Natural killer cell treated with Interleukin-12 subunit alpha and Interleukin-12 subunit beta and Interleukin-15 and Interleukin-18, amount 100 ng/mL, for 72 hours (primary cell): ENCODE results near the gene CAPN1. TPM values are rescaled to one million over a fixed set of nuclear protein-coding genes. Genes with fewer than 3 reads are reported as not detected.
A peak's percentile ranks its signal among the peaks of the same experiment; 100 is the strongest.

Experiments
- ATAC-seq, 2 donors: fragments of 150-1000 bp; cut with Tn5 transposase in 1 of 2; sonication (Bioruptor Pico), chemical (Tn5 transposase) in 1 of 2; 2 replicates each; pipeline ENCODE4 v1.10.0; 2021
- DNase-seq: peaks from one replicate; pipeline ENCODE4 v3.0.0; 2022; ENCODE audit warnings: low spot score
- H3K27ac Mint-ChIP-seq, 2 donors: 1 replicate in 1 of 2; 2 replicates in 1 of 2; pipeline ENCODE4 v1.8.0; 2022; ENCODE audit warnings: mixed read lengths in 2 of 2, mild to moderate bottlenecking in 1 of 2, moderate library complexity in 1 of 2
- H3K27me3 Mint-ChIP-seq, 2 donors: 1 replicate in 1 of 2; 2 replicates in 1 of 2; pipeline ENCODE4 v1.8.0; 2022; ENCODE audit warnings: mixed read lengths in 2 of 2
- H3K36me3 Mint-ChIP-seq: one replicate; pipeline ENCODE4 v1.8.0; 2022; ENCODE audit warnings: mixed read lengths
- H3K4me1 Mint-ChIP-seq, 2 donors: 1 replicate in 1 of 2; 2 replicates in 1 of 2; pipeline ENCODE4 v1.8.0; 2022; ENCODE audit warnings: low read depth in 2 of 2, mixed read lengths in 2 of 2, mild to moderate bottlenecking in 1 of 2
- H3K4me3 Mint-ChIP-seq: one replicate; pipeline ENCODE4 v1.8.0; 2022; ENCODE audit warnings: mixed read lengths
- H3K9me3 Mint-ChIP-seq: 2 replicates; pipeline ENCODE4 v1.8.0; 2022; ENCODE audit warnings: mixed read lengths
- total RNA-seq, 2 donors: library from RNA; stranded (reverse); gene quantifications; one replicate each; pipeline ENCODE4 v1.2.3, GENCODE V29; 2022

Gene CAPN1
- total RNA-seq = 100 to 1,000 TPM; 141 to 146 TPM

GRCh38 chr11:65181569-65182257 lies at the start of gene CAPN1:
Gene CAPN1, plus strand, starts transcription at chr11:65181928. Its CDS starts 774 bp downstream, at chr11:65182702.
- Mint-ChIP-seq H3K4me3 (peak within 1 kb of the TSS; percentile 93), H3K36me3 (no peaks in the 10 kb centered on the region), H3K9me3 (no peaks in the 10 kb centered on the region), H3K27ac (peak within 1 kb of the TSS; percentile 55 to 82), H3K27me3 (no peaks in the 10 kb centered on the region), H3K4me1 (peaks cover 5 to 19% of the 10 kb centered on the region in 2 donors)
- DNase-seq (peak; percentile 84), ATAC-seq (peak; percentile 87 to 88)

GRCh38 chr11:65132238-65132987 lies 49.3 kb upstream of the CAPN1 start:
- no peak for ATAC-seq
- Mint-ChIP-seq H3K4me1 (peaks cover 27 to 39% of the 10 kb centered on the region in 2 donors), H3K4me3 (peak overlapping the region; percentile 87), H3K36me3 (no peaks in the 10 kb centered on the region), H3K27ac (peak overlapping the region; percentile 99 to 100), H3K9me3 (no peaks in the 10 kb centered on the region), H3K27me3 (no peaks in the 10 kb centered on the region)
- no peak for DNase-seq

- Mint-ChIP-seq H3K36me3 (no peaks in the 10 kb centered on the region), H3K4me3 (peak overlapping the region; percentile 87), H3K27me3 (no peaks in the 10 kb centered on the region), H3K9me3 (no peaks in the 10 kb centered on the region), H3K27ac (peak overlapping the region; percentile 99 to 100), H3K4me1 (peaks cover 27 to 42% of the 10 kb centered on the region in 2 donors)
- ATAC-seq (no peak), DNase-seq (no peak)
These were observed 48.6 kb upstream of the CAPN1 start for GRCh38 chr11:65132988-65133700.

- Mint-ChIP-seq H3K27me3 (no peaks in the 10 kb centered on the region), H3K9me3 (no peaks in the 10 kb centered on the region), H3K36me3 (no peaks in the 10 kb centered on the region), H3K4me1 (peaks cover 27 to 42% of the 10 kb centered on the region in 2 donors), H3K27ac (peak overlapping the region; percentile 99 to 100), H3K4me3 (peak overlapping the region; percentile 87)
- ATAC-seq (no peak), DNase-seq (no peak)
These were observed 48.0 kb upstream of the CAPN1 start for GRCh38 chr11:65133724-65134123.

- H3K27me3 Mint-ChIP-seq = no peaks in the 10 kb centered on the region
- H3K9me3 Mint-ChIP-seq = no peaks in the 10 kb centered on the region
- peak within 1 kb of the TSS; percentile 99 to 100 for H3K27ac Mint-ChIP-seq
- peaks cover 27 to 42% of the 10 kb centered on the region in 2 donors for H3K4me1 Mint-ChIP-seq
- H3K36me3 Mint-ChIP-seq = no peaks in the 10 kb centered on the region
- H3K4me3 Mint-ChIP-seq = peak within 1 kb of the TSS; percentile 87
- peak; percentile 95 for DNase-seq
- peak; percentile 92 to 95 for ATAC-seq
These were observed 47.3 kb upstream of the CAPN1 start, which contains the start of gene SYVN1 for GRCh38 chr11:65134240-65134951. Gene SYVN1, minus strand, starts transcription at chr11:65134519. Its CDS starts 918 bp downstream, at chr11:65133601.

- Mint-ChIP-seq H3K9me3 (no peaks in the 10 kb centered on the region), H3K36me3 (no peaks in the 10 kb centered on the region), H3K4me1 (peaks cover 27 to 42% of the 10 kb centered on the region in 2 donors), H3K27ac (peak overlapping the region; percentile 99 to 100), H3K4me3 (peak overlapping the region; percentile 87), H3K27me3 (no peaks in the 10 kb centered on the region)
- DNase-seq (peak; percentile 89), ATAC-seq (peak; percentile 90 to 92)
These were observed 46.6 kb upstream of the CAPN1 start for GRCh38 chr11:65134952-65135632.

- Mint-ChIP-seq H3K36me3 (no peaks in the 10 kb centered on the region), H3K9me3 (no peaks in the 10 kb centered on the region), H3K4me3 (peak overlapping the region; percentile 87), H3K4me1 (peaks cover 27 to 42% of the 10 kb centered on the region in 2 donors), H3K27ac (peak overlapping the region; percentile 99 to 100), H3K27me3 (no peaks in the 10 kb centered on the region)
- DNase-seq (no peak), ATAC-seq (no peak)
These were observed 46.0 kb upstream of the CAPN1 start for GRCh38 chr11:65135633-65136145.

- H3K27me3 Mint-ChIP-seq = peaks cover 0 to 1% of the 10 kb centered on the region in 2 donors
- DNase-seq = no peak
- no peaks in the 10 kb centered on the region for H3K9me3 Mint-ChIP-seq
- H3K27ac Mint-ChIP-seq = peak overlapping the region; percentile 99 to 100
- no peak for ATAC-seq
- H3K36me3 Mint-ChIP-seq = no peaks in the 10 kb centered on the region
- H3K4me3 Mint-ChIP-seq = peak overlapping the region; percentile 87
- peaks cover 27 to 36% of the 10 kb centered on the region in 2 donors for H3K4me1 Mint-ChIP-seq
These were observed 45.1 kb upstream of the CAPN1 start for GRCh38 chr11:65136515-65137096.

GRCh38 chr11:65141896-65142494 lies 39.7 kb upstream of the CAPN1 start:
- peaks cover 7 to 9% of the 10 kb centered on the region in 2 donors for H3K27me3 Mint-ChIP-seq
- no peak for DNase-seq
- H3K4me1 Mint-ChIP-seq = peaks cover 0 to 4% of the 10 kb centered on the region in 2 donors
- ATAC-seq = no peak
- H3K9me3 Mint-ChIP-seq = no peaks in the 10 kb centered on the region
- H3K4me3 Mint-ChIP-seq = no peak overlapping the region
- no peak overlapping the region for H3K27ac Mint-ChIP-seq
- no peaks in the 10 kb centered on the region for H3K36me3 Mint-ChIP-seq

GRCh38 chr11:65147352-65148075 lies 34.2 kb upstream of the CAPN1 start:
- no peaks in the 10 kb centered on the region for H3K9me3 Mint-ChIP-seq
- no peak overlapping the region for H3K27ac Mint-ChIP-seq
- ATAC-seq = no peak
- DNase-seq = no peak
- H3K27me3 Mint-ChIP-seq = peaks cover 0 to 18% of the 10 kb centered on the region in 2 donors
- no peak overlapping the region for H3K4me3 Mint-ChIP-seq
- H3K4me1 Mint-ChIP-seq = peaks cover 0 to 5% of the 10 kb centered on the region in 2 donors
- no peaks in the 10 kb centered on the region for H3K36me3 Mint-ChIP-seq

- Mint-ChIP-seq H3K36me3 (no peaks in the 10 kb centered on the region), H3K27ac (no peak overlapping the region), H3K4me1 (peaks cover 0 to 5% of the 10 kb centered on the region in 2 donors), H3K9me3 (no peaks in the 10 kb centered on the region), H3K4me3 (no peak overlapping the region), H3K27me3 (peaks cover 0 to 22% of the 10 kb centered on the region in 2 donors)
- DNase-seq = no peak
- no peak for ATAC-seq
These were observed 33.1 kb upstream of the CAPN1 start for GRCh38 chr11:65148657-65149056.
